AG10803 (cell line): ENCODE data around the gene GALK2.
A peak's percentile ranks its signal among the peaks of the same experiment; 100 is the strongest.

ENCODE experiments used
- DNase-seq: peaks from one replicate; pipeline ENCODE4 v3.0.0; 2010; ENCODE audit warnings: low read depth
- H3K4me3 ChIP-seq: 2 replicates; pipeline ENCODE4 v1.5.1; 2011; ENCODE audit warnings: mild to moderate bottlenecking, low read length, control low read depth
- CTCF ChIP-seq: conservative IDR thresholded peaks from 2 replicates; pipeline ENCODE4 v1.5.1; 2011; ENCODE audit warnings: mild to moderate bottlenecking, low read length, control low read depth, inconsistent platforms

GALK2 gene

GRCh38 chr15:49265911-49266310, 95.9 kb downstream of the GALK2 start:
- no peak for DNase-seq
- TF ChIP-seq CTCF: no peak
- H3K4me3 ChIP-seq: no peak overlapping the region

GRCh38 chr15:49270541-49271421, 100.7 kb downstream of the GALK2 start:
- DNase-seq: peak; percentile 96
- H3K4me3 ChIP-seq: no peak overlapping the region
- peak; percentile 28 for TF ChIP-seq CTCF

GRCh38 chr15:49273734-49274318, 103.8 kb downstream of the GALK2 start:
- no peak overlapping the region for H3K4me3 ChIP-seq
- TF ChIP-seq CTCF: no peak
- DNase-seq: peak; percentile 53

GRCh38 chr15:49278751-49279150, 108.7 kb downstream of the GALK2 start:
- no peak for DNase-seq
- no peak overlapping the region for H3K4me3 ChIP-seq
- TF ChIP-seq CTCF: no peak

- H3K4me3 ChIP-seq: no peak overlapping the region
- DNase-seq: no peak
- TF ChIP-seq CTCF: no peak
These were observed 109.7 kb downstream of the GALK2 start for GRCh38 chr15:49279521-49280456.

GRCh38 chr15:49282366-49282765, 112.3 kb downstream of the GALK2 start:
- peak; percentile 99 for DNase-seq
- TF ChIP-seq CTCF: no peak
- no peak overlapping the region for H3K4me3 ChIP-seq
